Adrenal gland (tissue), 5 donors: ENCODE data around the gene TSSK3.

Experiments used
- POLR2A ChIP-seq, 2 donors: fragments of 450-650 bp; IDR thresholded peaks; one replicate each; pipeline ENCODE4 v1.6.1; 2017; ENCODE audit warnings: antibody characterized with exemption in 2 of 2, mild to moderate bottlenecking in 2 of 2, moderate library complexity in 1 of 2
- TF ChIP-seq, protein P1 (sequence below), 6 experiments: fragments of 450-650 bp in 4 of 6; fragments of 200-600 bp in 2 of 6; sonication (generic) in 1 of 6; IDR thresholded peaks; 1 replicate in 5 of 6; 2 replicates in 1 of 6; pipeline versions ENCODE4 v1.5.1 to v1.8.0; 2016 to 2021; ENCODE audit warnings: antibody characterized with exemption in 6 of 6, mild to moderate bottlenecking in 2 of 6, moderate library complexity in 1 of 6
- donor health status: DM: no; HTN: no; CAD: no.

DNA sequence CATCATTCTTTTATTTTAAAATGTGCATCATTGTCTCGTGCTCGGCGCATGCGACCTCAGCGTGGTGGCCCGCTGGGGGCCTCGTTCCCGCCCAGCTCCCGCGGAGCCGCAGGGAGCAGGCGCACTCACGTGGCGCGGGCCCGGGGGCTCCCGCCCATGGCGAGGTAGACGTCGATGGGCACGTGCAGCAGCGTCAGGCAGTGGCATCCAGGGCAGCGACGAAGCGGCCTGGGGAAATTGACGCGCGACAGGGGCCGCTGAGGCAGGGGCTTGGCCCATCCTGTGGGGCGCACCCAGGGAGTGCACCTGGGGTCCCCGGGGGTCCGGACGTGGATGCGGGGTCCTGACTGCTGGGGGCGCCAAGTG, 1.0 kb upstream of the TSSK3 start:
- TF ChIP-seq, protein P1, sequence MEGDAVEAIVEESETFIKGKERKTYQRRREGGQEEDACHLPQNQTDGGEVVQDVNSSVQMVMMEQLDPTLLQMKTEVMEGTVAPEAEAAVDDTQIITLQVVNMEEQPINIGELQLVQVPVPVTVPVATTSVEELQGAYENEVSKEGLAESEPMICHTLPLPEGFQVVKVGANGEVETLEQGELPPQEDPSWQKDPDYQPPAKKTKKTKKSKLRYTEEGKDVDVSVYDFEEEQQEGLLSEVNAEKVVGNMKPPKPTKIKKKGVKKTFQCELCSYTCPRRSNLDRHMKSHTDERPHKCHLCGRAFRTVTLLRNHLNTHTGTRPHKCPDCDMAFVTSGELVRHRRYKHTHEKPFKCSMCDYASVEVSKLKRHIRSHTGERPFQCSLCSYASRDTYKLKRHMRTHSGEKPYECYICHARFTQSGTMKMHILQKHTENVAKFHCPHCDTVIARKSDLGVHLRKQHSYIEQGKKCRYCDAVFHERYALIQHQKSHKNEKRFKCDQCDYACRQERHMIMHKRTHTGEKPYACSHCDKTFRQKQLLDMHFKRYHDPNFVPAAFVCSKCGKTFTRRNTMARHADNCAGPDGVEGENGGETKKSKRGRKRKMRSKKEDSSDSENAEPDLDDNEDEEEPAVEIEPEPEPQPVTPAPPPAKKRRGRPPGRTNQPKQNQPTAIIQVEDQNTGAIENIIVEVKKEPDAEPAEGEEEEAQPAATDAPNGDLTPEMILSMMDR (IDR thresholded peaks at IDR 0.05): no peak
- no peak for TF ChIP-seq POLR2A (IDR thresholded peaks at IDR 0.05)
